T-helper 22 cell (primary cell): ENCODE results near the gene ACOXL.

ENCODE experiments used
- DNase-seq: peaks from one replicate; pipeline ENCODE4 v3.0.0-alpha.2; 2020; ENCODE audit warnings: low read depth

Gene ACOXL

DNA sequence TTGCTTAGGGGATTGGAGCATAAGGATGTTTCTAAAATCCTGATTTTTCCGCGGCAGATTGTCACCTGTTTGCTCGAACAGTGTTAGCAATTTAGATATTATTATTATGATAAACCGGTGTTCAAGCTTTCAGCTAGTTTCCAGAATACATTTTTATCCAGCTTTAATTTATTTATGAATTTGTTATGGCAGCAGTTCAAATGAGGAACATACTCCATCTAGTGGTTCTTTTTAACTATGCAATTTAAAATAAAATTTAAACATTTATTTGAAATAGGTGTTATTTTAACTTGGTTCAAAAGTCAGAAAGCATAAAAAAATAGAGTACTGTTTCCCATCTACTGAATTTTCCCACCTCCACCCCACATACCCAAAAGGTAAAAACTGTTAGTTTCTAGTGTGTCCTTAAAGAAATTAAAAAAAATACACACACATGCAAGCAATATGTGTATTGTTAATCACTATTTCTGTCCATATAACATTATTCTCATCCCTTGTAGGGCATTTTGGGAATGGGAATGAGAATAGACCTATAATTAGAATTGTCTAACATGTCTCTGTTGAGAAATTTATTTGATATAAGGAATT, 23.2 kb downstream of the ACOXL start:
- no peak for DNase-seq

DNA sequence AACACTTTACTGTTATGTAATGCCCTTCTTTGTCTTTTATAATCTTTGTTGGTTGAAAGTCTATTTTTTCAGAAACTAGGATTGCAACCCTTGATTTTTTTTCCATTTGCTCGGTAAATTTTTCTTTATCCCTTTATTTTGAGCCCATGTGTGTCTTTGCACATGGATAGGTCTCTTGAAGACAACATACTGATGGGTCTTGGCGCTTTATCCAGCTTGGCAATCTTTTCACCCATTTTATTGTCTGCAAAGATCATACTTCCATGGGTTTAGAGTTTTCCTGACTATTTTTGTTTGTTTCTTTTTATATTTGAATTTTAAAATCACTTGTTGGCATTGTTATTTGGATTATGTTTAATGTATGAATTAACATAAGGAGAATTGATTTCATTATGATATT, 27.0 kb downstream of the ACOXL start:
- no peak for DNase-seq

DNA sequence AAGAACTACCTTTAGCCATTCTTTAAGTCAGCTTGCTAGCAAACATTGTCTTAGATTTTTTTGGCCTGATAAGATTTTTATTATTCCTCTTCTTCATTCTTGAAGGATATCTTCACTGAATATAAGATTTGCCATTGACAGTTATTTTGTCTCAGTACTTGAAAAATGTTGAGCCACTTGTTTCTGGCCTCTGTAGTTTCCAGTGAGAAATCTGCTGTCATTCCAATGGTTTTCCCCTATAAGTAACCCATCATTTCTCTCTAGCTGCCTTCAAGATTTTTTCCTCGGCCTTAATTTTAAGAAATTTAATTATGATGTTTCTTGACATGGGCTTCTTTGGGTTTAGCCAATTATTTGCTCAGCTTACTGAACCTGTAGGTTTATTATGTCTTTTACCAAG, 32.6 kb downstream of the ACOXL start:
- DNase-seq, result no peak

DNA sequence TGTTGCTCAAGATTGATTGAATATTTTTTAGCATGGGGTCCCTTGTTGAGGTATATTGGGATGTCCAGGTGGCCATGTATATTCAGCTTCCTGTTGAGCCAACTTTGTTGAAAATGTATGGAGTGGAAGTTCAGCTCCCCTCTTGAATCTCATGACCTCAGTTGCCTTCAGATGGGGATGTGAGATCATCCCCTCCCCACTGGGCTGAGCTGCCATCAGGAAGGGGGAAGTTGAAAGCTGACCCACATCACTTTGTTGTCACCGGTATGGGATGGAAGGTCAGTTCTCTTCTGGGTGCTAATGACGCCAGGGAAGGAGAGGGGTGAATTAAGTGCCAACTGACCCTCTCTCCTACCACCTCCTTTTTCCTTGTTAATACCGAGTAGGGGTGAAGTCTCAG, 33.9 kb downstream of the ACOXL start:
- no peak for DNase-seq

DNA sequence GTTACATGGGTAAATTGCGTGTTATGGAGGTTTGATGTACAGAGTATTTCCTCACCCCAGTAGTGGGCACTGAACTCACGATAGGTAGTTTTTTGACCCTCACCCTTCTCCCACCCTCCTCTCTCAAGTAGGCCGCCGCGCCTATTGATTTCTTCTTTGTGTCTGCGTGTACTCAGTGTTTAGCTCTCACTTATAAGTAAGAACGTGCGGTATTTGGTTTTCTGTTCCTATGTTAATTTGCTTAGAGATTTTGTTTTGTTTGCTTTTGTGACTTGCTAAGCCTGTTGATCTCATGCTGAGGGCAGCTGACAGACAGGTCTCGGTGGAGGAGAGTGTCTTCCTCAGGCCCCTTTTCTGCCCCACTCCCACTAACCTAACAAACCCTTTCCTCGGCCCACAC, 36.2 kb downstream of the ACOXL start:
- DNase-seq, result no peak

DNA sequence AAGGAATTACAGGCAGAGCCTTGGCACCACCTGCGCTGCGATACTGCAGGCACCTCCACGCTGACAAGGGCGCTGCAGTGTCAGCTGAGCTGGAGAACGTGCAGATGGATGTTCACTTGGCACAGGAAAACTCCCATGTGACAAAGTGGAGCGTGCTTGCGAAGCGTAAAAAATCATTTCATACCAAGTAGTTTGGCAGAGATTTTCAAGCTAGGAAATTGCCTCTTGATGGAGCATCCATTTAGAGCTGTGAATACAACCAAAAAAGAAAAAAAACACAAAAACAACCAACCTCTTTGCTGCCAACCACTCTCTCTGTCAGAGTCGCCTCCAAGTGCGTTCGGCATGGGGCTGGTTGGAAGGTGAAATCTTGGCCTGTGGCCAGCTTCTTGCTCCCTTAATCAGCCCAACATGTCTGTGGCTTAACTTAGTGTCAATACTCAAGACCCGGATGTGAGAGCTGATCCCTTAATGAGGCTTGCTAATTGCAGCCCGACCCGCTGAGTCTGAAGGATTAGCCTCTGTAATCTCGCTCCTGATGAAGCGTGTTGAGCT, 38.1 kb downstream of the ACOXL start:
- DNase-seq, result no peak

DNA sequence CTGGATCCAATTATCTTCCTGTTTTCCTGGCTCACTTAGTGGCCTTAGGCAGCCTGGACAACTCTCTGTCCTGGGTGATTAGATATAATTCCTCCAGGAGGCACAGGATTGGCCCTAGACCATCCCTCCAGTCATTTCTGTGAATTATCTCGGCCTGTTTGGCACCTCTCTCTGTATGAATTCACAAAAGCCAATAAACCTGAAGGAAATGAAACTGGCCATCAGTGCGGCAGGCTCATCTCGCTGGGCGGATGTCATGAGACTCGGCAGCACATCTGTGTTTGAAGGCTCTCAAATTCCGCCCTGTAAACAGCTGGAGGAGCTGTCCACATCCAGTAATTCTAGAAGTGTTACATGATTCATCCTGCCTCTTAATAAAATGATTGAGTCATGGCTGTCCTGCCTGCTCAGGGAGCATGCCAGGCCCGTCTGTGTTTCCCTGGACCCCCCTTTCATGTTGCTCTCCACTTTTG, 38.6 kb downstream of the ACOXL start:
- no peak for DNase-seq

DNA sequence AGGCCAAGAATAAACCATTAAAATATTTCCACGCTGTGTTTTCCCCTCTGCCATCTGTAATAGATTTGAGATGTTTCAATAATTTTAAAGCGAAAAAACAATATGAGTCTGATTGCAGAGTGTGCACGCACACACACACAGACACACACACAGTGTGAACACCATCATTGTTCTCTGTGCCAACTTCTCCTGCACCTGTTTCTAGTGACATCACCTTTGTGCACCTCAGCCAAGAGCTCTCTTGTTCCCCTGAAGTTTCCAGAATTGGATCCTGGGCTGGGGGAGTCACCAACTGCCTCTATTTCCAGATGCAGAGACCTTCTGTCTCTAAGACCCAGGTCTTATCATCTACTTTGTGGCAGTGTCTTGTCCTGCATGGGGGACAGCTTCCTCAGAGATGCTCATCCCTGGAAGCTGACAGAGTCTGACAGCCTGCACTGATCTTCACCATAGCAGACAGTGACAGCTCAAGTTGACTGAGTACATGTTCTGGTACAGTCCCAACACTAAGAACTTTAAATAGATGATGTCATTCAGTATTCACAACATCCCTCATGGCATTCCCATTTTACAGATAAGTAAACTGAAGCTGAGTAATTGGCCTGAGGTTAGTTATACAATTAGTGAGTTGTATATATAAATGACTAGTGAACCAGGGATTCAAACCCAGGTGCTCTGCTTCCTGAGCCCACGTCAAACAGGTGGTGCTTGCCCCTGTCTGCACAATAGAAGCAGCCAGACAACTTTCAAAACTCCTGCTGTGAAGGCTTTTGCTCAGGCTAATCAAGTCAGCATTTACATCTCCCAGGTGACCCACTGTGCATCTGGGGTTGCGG, 39.4 kb downstream of the ACOXL start:
- DNase-seq, result no peak

DNA sequence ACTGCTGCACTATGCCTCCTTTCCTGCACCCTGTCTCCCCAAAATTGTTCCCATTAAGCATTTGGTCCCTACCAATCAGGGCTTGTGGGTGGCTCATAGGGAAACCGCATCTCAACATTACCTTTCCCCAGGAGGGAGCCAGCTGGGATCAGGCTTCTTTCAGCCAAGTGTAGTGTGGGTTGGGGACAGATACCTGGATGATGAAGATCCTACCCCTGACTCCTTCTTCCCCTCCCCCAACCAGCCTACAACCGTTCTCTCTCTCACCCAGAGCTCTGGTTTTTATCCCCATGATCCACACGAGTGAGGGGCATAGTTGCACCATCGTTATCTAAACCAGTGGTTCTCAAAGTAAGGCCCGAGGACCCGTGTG, 40.0 kb downstream of the ACOXL start:
- DNase-seq, result no peak

DNA sequence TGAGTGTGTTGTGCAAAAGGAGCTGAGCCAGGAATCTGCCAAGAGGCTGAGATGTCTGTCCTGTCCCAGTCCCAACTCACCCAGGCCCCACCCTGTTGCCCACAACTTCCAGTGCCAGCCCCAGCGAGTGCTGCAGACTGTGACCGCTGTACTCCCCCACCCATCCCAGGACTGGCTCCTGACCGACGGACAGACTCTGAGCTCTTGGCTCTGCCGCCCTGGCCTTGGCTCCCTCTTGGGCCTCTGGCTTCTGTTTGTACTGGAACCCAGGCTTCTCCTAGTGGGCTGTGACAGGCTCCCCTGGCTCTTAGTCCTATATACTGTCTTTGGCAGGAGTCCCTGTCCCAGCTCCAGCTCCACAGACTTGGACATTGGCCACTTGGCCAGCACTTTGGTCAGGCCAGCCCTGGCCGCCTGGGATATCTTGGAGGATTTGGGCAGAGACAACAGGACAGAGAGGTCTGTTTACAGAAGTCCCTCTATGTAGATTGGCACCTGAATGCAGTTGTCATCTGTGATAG, 41.1 kb downstream of the ACOXL start:
- DNase-seq, result no peak

DNA sequence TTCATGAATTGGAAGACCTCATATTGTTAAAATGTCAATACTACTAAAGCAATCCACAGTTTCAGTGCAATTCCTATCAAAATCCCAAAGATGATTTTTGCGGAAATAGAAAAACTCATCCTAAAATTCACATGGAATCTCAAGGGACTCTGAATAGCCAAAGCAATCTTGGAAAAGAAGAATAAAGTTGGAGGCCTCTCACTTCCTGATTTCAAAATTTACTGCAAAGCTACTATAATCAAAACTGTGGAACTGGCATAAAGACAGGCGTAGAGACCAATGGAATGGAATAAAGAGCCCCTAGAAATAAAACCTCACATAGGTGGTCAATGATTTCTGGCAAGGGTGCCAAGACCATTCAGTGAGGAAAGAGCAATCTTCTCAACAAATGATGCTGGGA, 42.3 kb downstream of the ACOXL start:
- DNase-seq, result no peak

DNA sequence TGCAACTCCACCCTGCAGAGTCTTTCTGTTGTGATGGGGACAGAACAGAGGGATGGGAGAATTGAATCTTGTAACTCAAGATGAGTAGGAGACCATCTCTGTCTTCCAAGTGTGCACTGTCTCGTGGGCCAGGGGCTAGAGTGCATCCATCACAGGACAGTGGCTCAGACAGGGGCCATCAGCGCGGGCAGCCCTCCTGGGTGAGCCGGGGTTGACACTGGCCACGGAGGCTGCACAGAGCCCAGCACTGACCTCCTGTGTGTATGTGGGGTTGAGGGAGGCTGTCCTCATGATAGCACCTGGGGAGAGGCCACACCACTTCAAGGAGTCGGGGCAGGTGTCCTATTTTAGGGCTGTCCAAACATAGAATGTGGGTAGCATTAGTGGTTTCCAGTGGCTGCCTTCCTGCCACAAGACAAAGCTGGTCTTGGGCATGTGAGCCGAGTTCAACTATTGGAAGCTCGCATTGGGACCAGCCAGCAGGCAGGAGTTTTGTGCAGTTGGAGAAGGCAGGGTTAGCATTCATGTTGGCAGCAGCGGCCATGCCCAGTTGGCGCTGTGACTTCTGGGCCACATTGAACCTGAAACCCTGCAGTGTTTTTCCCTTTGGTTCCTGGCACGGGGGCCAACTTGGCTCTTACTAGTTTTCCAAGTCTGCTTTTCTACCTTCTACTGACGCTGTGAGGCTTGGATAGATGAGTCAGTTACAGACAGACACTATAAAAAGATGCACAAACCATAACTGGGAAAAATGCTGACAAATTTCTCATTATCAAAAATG, 45.3 kb downstream of the ACOXL start:
- DNase-seq, result no peak

DNA sequence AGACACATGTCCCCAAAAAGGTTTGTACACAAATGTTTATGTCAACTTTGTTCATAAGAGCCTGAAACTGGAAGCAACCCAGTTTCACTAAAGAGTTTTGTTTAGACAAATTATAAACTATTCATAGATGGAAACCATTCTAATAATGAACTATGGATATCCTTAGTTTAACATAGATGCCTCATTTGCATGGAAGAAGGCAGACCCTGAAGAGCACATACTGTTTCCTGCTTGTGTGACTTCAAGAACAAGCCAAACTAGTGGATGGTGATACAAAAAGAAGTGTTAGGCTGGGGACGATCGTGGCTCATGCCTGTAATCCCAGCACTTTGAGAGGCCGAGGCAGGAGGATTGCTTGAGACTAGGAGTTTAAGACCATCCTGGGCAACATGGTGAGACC, 48.1 kb downstream of the ACOXL start:
- DNase-seq, result no peak

DNA sequence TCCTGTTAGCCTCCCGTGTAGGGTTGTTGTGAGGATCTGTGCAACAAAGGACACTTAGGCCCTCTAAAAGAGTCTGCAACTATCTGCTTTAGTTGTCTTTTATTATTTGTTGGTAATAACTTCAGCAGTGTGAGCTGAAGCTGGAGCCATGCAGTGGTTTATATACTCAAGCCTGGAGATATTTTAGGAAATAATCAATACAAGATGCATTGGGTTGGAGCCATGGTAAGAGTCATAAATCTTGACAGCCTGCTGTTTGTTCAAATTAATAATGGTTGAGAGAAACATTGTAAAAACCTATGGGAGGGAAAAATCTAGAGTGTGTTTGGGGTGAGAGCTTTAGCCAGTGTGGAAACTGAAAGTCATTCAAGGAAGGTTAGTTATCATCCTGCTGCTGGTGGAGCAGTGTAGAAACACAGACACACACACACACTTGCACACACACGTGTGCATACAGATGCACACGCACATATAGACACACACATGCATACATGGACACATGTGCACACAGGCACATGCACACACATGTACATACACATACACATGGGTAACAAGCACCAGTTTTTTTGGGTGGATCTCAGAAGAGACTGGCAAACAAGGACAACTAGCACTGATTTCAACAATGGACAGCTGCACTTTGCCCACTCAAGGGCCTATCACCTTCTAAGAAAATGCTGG, 51.0 kb downstream of the ACOXL start:
- DNase-seq, result no peak

DNA sequence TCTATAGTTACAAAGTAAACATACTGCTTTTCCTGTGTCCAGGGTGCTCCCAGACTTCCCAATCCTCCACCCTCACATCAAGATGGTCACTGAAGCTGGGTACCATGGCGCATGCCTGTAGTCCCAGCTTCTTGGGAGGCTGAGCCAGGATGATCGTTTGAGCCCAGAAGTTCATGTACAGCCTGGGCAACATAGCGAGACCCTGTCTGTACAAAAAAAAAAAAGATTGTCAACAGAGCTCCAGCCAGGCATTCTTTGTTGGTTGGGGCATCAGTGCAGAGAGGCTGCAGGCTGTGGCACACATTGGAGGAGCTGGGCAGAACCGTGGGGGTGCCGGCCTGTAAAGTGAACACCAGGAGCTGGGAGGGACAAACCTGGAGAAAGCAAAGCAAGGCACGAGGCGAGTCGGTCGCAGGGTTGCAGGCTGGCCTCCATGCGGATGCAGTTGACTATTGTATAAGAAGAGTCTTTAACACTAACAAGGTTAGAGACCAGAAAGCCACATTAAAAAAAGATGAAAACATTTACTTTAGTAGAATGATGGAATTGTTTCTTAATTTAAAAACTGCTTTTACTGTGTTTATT, 51.8 kb downstream of the ACOXL start:
- no peak for DNase-seq

DNA sequence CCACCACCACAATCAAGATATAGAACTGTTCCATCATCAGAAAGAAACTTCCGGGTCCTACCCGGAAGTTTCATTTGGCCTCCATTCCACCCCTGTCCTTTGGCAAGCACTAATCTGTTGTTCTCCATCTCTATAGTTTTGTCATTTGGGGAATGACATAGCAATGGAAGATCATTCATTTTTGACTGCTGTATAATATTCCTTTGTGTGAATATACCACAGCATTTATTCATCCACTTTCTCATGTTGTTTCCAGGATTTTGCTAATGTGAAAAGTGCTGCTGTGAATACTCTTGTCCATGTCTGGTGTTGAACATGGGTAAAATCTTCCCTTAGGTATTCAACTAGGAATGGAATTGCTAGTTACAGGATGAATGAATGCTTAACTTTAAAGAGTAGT, 53.1 kb downstream of the ACOXL start:
- no peak for DNase-seq

DNA sequence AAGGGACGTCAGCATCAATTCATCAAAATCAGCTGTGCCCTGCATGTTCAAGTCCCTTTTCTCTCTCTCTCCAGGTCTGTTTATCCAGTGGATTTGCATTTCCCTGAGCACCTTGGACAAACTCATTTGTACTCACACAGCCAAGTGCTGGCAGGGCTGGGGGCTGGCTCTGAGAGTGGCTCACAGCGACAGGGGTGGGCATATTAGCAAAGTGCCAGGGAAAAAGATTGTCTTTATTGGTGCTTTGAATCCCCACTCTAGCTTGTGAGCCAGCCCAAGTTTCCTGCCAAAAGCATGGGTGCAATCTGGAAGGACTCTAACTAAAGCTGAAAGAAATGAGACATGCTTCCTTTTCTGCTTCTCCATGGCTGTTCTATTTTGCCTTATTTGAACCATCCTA, 56.6 kb downstream of the ACOXL start:
- DNase-seq, result no peak

DNA sequence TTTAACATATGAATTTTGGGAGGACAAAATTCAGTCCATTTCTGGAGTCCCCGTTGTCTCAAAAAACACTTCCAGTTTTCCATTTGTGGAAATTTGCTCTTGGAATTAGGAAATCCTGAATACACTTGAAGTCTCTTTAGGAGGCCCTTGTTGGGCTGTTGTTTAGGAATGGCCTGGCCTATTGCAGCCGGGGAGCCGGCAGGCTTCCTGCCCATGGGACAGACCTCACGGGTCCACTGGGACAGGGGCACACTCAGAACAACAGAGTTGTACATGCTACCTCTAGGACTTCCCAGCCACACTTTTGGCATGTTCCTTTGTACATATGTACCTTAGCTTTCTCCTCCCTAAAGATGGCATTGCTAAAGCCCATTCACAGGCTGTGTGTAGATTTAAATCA, 57.3 kb downstream of the ACOXL start:
- DNase-seq, result no peak

DNA sequence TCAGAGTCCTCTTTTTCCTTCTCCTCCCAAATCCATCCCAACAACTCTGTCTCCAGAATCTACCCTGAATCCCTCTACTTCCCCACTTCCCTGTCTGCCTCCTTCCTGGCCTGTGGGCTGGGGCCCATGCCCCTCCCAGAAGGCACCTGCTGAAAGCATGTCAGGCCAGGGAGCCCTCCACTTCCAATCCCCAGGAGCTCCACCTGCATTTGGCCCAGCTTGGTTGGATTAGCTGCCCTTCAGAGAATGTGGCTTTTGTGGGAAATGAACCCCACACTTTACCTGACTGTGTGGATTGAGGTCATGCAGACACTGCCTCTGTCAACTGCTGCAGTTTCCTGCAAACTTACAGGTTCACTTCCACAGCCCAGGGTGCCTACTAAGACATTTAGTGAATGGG, 58.5 kb downstream of the ACOXL start:
- no peak for DNase-seq

DNA sequence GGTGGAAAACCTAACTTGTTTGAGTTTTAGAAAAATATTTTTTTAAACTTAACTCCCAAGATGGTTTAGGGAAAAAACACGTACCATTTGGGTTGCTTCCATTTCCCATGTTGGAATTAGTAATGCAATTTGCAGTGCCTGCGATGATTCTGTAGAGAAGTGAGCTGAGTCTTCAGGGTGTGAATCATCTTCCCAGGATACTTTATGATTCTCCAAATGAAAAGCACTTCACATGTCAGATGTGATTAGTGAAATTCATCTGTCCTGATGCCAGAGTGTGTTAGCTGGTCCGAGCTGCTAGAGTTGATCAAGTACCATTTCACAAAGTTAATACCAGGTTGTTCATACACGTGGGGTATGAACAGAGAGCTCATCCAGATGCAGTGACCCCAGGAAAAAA, 59.1 kb downstream of the ACOXL start:
- DNase-seq, result no peak

DNA sequence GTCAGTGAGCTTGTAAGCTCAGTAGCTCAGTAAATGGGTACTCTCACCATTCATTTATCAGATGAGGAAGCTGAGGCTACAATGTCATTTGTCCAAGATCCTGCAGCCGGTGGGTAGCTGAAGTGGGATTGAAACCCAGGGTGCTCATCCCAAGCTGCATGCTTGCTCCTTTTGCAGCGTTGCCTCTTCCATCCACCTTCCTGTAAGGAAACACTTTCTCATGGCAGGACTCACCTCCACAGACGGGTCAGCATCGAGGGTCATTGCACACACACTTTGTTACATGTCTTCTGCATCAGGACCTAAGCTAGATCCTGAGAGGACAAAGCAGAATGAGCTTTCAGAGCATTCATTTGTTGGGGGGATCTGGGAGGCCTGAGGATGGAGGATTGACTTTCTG, 60.7 kb downstream of the ACOXL start:
- DNase-seq, result no peak

DNA sequence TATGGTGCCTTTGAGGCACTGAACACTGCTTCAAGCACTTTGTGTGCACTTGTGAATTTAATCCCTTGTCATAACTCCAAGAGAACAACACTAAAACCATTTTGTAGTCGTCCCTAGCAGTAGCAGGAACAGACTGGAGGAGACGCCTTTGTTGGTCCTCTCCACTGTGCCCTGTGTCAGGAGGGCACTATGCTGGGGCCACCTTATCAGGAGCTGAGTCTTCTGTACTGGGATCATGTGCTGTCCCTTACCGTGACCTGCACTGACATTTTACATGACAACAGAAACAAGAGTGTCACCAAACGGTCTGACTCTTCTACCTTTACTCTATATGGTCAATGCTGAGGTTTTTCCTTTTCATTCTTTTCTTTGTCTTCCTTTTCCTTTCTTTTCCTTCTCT, 62.0 kb downstream of the ACOXL start:
- DNase-seq, result no peak
